GM23338 (cell line): ENCODE measurements around the gene ABHD17B.

ENCODE experiments used
- CREB1 ChIP-seq: fragments of 250-450 bp; sonication (Bioruptor Pico); IDR thresholded peaks from 2 replicates; pipeline ENCODE4 v1.5.0; 2020; ENCODE audit warnings: low read depth, mild to moderate bottlenecking, moderate library complexity
- CTCF ChIP-seq, 2 experiments: fragments of 200-600 bp in 1 of 2; sonication (generic) in 1 of 2; conservative IDR thresholded peaks; 2 replicates each; pipeline versions ENCODE4 v1.5.1 to v1.6.1; 2016 to 2017; ENCODE audit warnings: antibody characterized with exemption in 2 of 2, low read depth in 2 of 2, mild to moderate bottlenecking in 2 of 2, moderate library complexity in 1 of 2
- EZH2 ChIP-seq: fragments of 200-600 bp; sonication (generic); IDR thresholded peaks from one replicate; pipeline ENCODE4 v1.8.0; 2017; ENCODE audit warnings: antibody characterized with exemption, mild to moderate bottlenecking, low read depth; ENCODE audit not compliant: unreplicated experiment
- EZH2phosphoT487 ChIP-seq: fragments of 200-600 bp; sonication (generic); IDR thresholded peaks from one replicate; pipeline ENCODE4 v1.8.1; 2018; ENCODE audit warnings: antibody characterized with exemption; ENCODE audit not compliant: unreplicated experiment
- JUNB ChIP-seq: IDR thresholded peaks from one replicate; pipeline ENCODE4 v1.6.1; 2016; ENCODE audit warnings: antibody characterized with exemption; ENCODE audit not compliant: unreplicated experiment
- NANOG ChIP-seq: IDR thresholded peaks from 2 replicates; pipeline ENCODE4 v1.6.1; 2016; ENCODE audit warnings: antibody characterized with exemption, borderline replicate concordance
- POLR2AphosphoS5 ChIP-seq: IDR thresholded peaks from 2 replicates; pipeline ENCODE4 v1.6.1; 2016; ENCODE audit warnings: antibody characterized with exemption, low read depth
- REST ChIP-seq: IDR thresholded peaks from one replicate; pipeline ENCODE4 v1.6.1; 2018; ENCODE audit warnings: antibody characterized with exemption; ENCODE audit not compliant: unreplicated experiment
- STAT1 ChIP-seq: IDR thresholded peaks from one replicate; pipeline ENCODE4 v1.6.1; 2016; ENCODE audit warnings: antibody characterized with exemption; ENCODE audit not compliant: unreplicated experiment
- ZNF114 ChIP-seq: fragments of 250-450 bp; sonication (Bioruptor Pico); IDR thresholded peaks from 2 replicates; pipeline ENCODE4 v1.5.0; 2020; ENCODE audit warnings: mild to moderate bottlenecking, moderate library complexity
- ZNF331 ChIP-seq: fragments of 250-450 bp; sonication (Bioruptor Pico); IDR thresholded peaks from 2 replicates; pipeline ENCODE4 v1.5.0; 2020; ENCODE audit warnings: low read depth, mild to moderate bottlenecking, moderate library complexity

- TF ChIP-seq CTCF (conservative IDR thresholded peaks at IDR 0.05; ENCODE audit: low read depth in 2 of 2) (no peak), EZH2phosphoT487 (no peak), NANOG (no peak), REST (no peak), ZNF331 (CRISPR knock-in tag) (no peak), EZH2 (no peak), JUNB (no peak), POLR2AphosphoS5 (no peak), STAT1 (no peak), CREB1 (no peak), ZNF114 (CRISPR knock-in tag) (no peak)
Observed at GRCh38 chr9:71822935-71823334, 88.1 kb downstream of the ABHD17B start.
